GM12872 (cell line): ENCODE data around the gene ZNF184.
A peak's percentile ranks its signal among the peaks of the same experiment; 100 is the strongest.

Source experiments
- CTCF ChIP-seq: IDR thresholded peaks from 3 replicates; pipeline ENCODE4 v1.5.1; 2011; ENCODE audit warnings: low read depth, mild to moderate bottlenecking, low read length, moderate library complexity; ENCODE audit not compliant: insufficient read depth

The ZNF184 gene

GRCh38 chr6:27472617-27473400 is at the start of gene ZNF184:
TSS of gene ZNF184 (minus strand) at chr6:27473105. CDS start at chr6:27472294, 811 bp downstream.
- TF ChIP-seq CTCF, result 0 out of 3 replicates have a peak, but pooled peaks have one; percentile 27

GRCh38 chr6:27518881-27519795 is 46.2 kb upstream of the ZNF184 start:
- peak; percentile 71 for TF ChIP-seq CTCF

DNA sequence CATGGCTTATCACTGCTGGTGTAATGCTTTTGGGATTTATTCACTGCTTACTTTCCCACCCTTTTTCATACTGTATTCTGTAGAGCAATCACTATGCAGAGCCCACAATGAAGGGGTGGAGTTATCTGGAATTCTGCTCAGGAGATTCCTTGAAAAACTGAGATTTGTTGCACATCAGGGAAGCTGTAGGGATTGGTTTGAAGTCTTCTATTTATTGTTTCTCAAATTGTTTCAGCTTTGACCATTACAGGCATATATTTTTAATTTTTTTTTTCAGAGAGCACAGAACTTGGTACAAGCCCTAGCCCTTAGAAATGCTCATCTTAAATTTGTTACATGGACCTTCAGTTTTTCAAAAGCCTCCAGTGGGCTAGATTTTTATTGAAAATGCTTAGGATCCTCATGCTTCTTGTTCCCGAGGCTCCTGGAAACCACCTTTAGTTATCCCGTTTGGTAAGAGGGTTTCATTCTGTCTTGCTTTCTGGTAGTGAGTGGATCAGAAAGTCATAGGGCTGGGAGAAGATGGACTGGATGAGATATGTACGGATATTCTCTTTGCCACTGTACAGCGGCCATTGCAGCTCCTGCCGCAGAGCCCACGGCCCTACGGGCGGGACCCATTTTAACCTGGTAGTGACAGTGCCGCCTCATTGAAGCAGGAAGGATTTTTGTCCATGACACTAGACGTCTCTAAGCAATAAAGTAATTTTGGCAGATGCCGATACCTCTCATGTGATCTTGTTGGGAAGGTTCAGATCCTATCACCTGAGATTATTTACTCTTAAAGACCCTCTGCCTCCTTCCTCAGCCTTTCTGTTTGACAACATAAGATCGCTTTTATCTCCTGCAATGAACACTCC is 45.3 kb upstream of the ZNF184 start:
- no peak for TF ChIP-seq CTCF

DNA sequence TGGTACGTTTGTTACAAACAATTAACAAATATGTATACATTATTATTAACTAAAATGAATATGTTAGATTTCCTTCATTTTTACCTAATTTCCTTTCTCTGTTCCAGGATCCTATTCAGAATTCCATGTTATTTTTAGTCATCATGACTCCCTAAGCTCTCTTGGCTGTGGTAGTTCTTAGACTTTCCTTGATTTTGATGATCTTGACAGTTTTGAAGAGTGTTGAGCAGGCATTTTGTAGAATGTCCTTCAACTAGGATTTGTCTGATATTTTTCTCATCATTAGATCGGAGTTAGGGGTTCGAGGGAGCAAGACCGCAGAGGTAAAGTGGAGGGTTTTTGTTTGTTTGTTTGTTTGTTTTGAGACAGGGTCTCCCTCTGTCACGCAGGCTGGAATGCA is 44.3 kb upstream of the ZNF184 start:
- no peak for TF ChIP-seq CTCF

GRCh38 chr6:27514906-27515495 is 42.1 kb upstream of the ZNF184 start:
- TF ChIP-seq CTCF, result no peak

GRCh38 chr6:27512525-27512924 is 39.6 kb upstream of the ZNF184 start:
- no peak for TF ChIP-seq CTCF
